ENCODE data around the gene ASIC2.

Gene ASIC2

GRCh38 chr17:33202796-33203495, 90.1 kb downstream of the ASIC2 start:
- CTCF ChIA-PET, result no interaction called here
- no peak overlapping the region for H3K4me3 ChIP-seq (ENCODE audit: low read depth, low read length)

GRCh38 chr17:33202021-33202420, 91.1 kb downstream of the ASIC2 start:
- ChIA-PET CTCF (no interaction called here), POLR2A (no interaction called here)
- DNase-seq (ENCODE audit: low read depth, low spot score), result no peak
- no peak overlapping the region for H3K4me3 ChIP-seq (ENCODE audit: low read depth, low read length)
- no peak for TF ChIP-seq CTCF (IDR thresholded peaks at IDR 0.05; ENCODE audit: insufficient read depth, low read length, missing control alignments)

More at GRCh38 chr17:33202796-33203495, 90.1 kb downstream of the ASIC2 start:
- DNase-seq (ENCODE audit: low read depth, low spot score), result no peak
- POLR2A ChIA-PET, result no interaction called here
- no peak for TF ChIP-seq CTCF (IDR thresholded peaks at IDR 0.05; ENCODE audit: insufficient read depth, low read length, missing control alignments)

GRCh38 chr17:33201283-33201682, 91.8 kb downstream of the ASIC2 start:
- TF ChIP-seq CTCF (IDR thresholded peaks at IDR 0.05; ENCODE audit: insufficient read depth, low read length, missing control alignments), result no peak
- ChIA-PET POLR2A (no interaction called here), CTCF (no interaction called here)
- no peak overlapping the region for H3K4me3 ChIP-seq (ENCODE audit: low read depth, low read length)
- no peak for DNase-seq (ENCODE audit: low read depth, low spot score)

- ChIA-PET POLR2A (no interaction called here), CTCF (no interaction called here)
- no peak for DNase-seq (ENCODE audit: low read depth, low spot score)
- TF ChIP-seq CTCF (IDR thresholded peaks at IDR 0.05; ENCODE audit: insufficient read depth, low read length, missing control alignments), result peak; percentile 2
- H3K4me3 ChIP-seq (ENCODE audit: low read depth, low read length), result no peak overlapping the region
These were observed 92.5 kb downstream of the ASIC2 start for GRCh38 chr17:33200587-33200986.

- H3K4me3 ChIP-seq (ENCODE audit: low read depth, low read length), result no peak overlapping the region
- no peak for DNase-seq (ENCODE audit: low read depth, low spot score)
- ChIA-PET CTCF (interaction anchor here (0.9 kb wide), 1 partner anchor 36 kb away, joined by 3 read pairs; no protein-coding TSS in a partner anchor), POLR2A (no interaction called here)
- TF ChIP-seq CTCF (IDR thresholded peaks at IDR 0.05; ENCODE audit: insufficient read depth, low read length, missing control alignments), result no peak
These were observed 93.3 kb downstream of the ASIC2 start for GRCh38 chr17:33199571-33200510.

- TF ChIP-seq CTCF (IDR thresholded peaks at IDR 0.05; ENCODE audit: insufficient read depth, low read length, missing control alignments), result no peak
- ChIA-PET POLR2A (no interaction called here), CTCF (interaction anchor here (0.9 kb wide), 1 partner anchor 36 kb away, joined by 3 read pairs; no protein-coding TSS in a partner anchor)
- no peak for DNase-seq (ENCODE audit: low read depth, low spot score)
- H3K4me3 ChIP-seq (ENCODE audit: low read depth, low read length), result no peak overlapping the region
These were observed 94.1 kb downstream of the ASIC2 start for GRCh38 chr17:33198954-33199353.
